Calu3 (cell line): ENCODE data around the gene EFCAB13. TPM values are rescaled to one million over a fixed set of nuclear protein-coding genes. Genes with fewer than 3 reads are reported as not detected.
"Not testable (repeated sequence)": the region's sequence is repeated elsewhere in the genome, so short reads cannot be mapped to it uniquely, and the experiment has no call there.

Experiments
- BruUV-seq: library from RNA; stranded (reverse); fragments of 400-500 nt; replicated peaks from 2 replicates; lab custom pipeline; 2021; lab: Mats Ljungman, UMichigan
- CTCF ChIA-PET: fragments of 300-600 bp; sonication (Branson Sonifier 250); formaldehyde crosslinking; loops from one replicate; lab custom pipeline; 2022; ENCODE audit warnings: antibody characterized with exemption; lab: Charles Lee
- DNase-seq: peaks from one replicate; pipeline ENCODE4 v3.0.0; 2022
- H3K27ac Mint-ChIP-seq: one replicate; pipeline ENCODE4 v1.8.0; 2022; ENCODE audit warnings: mixed read lengths; ENCODE audit not compliant: unreplicated experiment
- H3K27me3 Mint-ChIP-seq: one replicate; pipeline ENCODE4 v1.8.0; 2022; ENCODE audit warnings: mixed read lengths; ENCODE audit not compliant: unreplicated experiment
- H3K36me3 Mint-ChIP-seq: one replicate; pipeline ENCODE4 v1.8.0; 2022; ENCODE audit warnings: mild to moderate bottlenecking, moderate library complexity, mixed read lengths; ENCODE audit not compliant: insufficient read depth, unreplicated experiment
- H3K4me1 Mint-ChIP-seq: one replicate; pipeline ENCODE4 v1.8.0; 2022; ENCODE audit warnings: mild to moderate bottlenecking, low read depth, mixed read lengths; ENCODE audit not compliant: unreplicated experiment
- H3K4me3 Mint-ChIP-seq: one replicate; pipeline ENCODE4 v1.8.0; 2022; ENCODE audit warnings: mild to moderate bottlenecking, low read depth, moderate library complexity, mixed read lengths; ENCODE audit not compliant: unreplicated experiment
- H3K9me3 Mint-ChIP-seq: one replicate; pipeline ENCODE4 v1.8.0; 2022; ENCODE audit warnings: low read depth, mixed read lengths; ENCODE audit not compliant: unreplicated experiment
- intact Hi-C: fragments of 100-400 bp; cut with micrococcal nuclease; formaldehyde crosslinking; loops from one replicate; pipeline ENCODE4 v1.10.0; 2022; ENCODE audit not compliant: unreplicated experiment
- total RNA-seq: library from RNA; stranded (reverse); gene quantifications from 2 replicates; pipeline ENCODE4 v1.2.3, GENCODE V29; 2022
- TF ChIP-seq, protein P1 (sequence below): fragments of 200-600 bp; IDR thresholded peaks from one replicate; pipeline ENCODE4 v1.8.0; 2022; ENCODE audit warnings: antibody characterized with exemption; ENCODE audit not compliant: unreplicated experiment

Gene EFCAB13
- total RNA-seq, 1 experiment from 2014 or later = 21.5 TPM

DNA sequence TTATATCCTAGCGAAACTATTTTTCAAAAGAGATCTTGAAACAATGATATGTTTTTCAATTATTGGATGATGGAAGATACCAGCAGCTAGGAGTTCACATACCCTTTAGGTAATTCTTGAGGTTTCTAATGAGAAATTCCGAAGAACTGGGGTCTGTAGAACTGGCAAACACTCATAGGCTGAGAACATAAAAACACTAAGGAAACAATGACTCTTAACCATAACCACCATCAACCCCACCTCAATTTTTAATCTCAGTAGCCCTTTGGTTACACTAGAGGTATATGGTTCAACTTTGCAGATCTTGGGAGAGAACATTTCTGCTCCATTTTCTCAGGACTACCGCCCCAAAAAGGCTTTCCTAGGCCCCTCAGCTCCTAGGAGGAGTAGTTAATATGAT, 141.4 kb downstream of the EFCAB13 start:
- Mint-ChIP-seq H3K4me3 (no peak overlapping the region), H3K36me3 (no peaks in the 10 kb centered on the region), H3K4me1 (no peaks in the 10 kb centered on the region), H3K27ac (no peak overlapping the region), H3K27me3 (no peaks in the 10 kb centered on the region), H3K9me3 (no peaks in the 10 kb centered on the region)
- DNase-seq = no peak
- BruUV-seq = no TSS peak
- CTCF ChIA-PET = interaction anchor here (0.6 kb wide), 1 partner anchor 62 kb away, joined by 3 read pairs; no protein-coding TSS in a partner anchor
- TF ChIP-seq, protein P1, sequence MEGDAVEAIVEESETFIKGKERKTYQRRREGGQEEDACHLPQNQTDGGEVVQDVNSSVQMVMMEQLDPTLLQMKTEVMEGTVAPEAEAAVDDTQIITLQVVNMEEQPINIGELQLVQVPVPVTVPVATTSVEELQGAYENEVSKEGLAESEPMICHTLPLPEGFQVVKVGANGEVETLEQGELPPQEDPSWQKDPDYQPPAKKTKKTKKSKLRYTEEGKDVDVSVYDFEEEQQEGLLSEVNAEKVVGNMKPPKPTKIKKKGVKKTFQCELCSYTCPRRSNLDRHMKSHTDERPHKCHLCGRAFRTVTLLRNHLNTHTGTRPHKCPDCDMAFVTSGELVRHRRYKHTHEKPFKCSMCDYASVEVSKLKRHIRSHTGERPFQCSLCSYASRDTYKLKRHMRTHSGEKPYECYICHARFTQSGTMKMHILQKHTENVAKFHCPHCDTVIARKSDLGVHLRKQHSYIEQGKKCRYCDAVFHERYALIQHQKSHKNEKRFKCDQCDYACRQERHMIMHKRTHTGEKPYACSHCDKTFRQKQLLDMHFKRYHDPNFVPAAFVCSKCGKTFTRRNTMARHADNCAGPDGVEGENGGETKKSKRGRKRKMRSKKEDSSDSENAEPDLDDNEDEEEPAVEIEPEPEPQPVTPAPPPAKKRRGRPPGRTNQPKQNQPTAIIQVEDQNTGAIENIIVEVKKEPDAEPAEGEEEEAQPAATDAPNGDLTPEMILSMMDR = no peak
- intact Hi-C loops = no loop called here

DNA sequence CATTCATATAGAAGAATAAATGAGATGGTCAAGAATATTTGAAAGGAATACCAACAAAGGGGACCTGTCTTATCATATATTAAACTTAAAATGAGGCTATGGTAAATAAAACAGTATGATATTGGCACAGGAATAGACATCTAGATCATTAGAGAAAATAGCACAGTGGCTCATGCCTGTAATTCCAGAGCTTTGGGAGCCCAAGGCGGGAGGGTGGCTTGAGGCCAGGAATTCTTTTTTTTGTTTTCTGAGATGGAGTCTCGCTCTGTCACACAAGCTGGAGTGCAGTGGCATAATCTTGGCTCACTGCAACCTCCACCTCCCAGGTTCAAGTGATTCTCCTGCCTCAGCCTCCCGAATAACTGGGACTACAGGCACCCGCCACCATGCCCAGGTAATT, 143.2 kb downstream of the EFCAB13 start:
- H3K27me3 Mint-ChIP-seq, H3K36me3 Mint-ChIP-seq, H3K9me3 Mint-ChIP-seq, H3K4me1 Mint-ChIP-seq, intact Hi-C loops, DNase-seq, CTCF ChIA-PET, H3K4me3 Mint-ChIP-seq, BruUV-seq, H3K27ac Mint-ChIP-seq: not testable (repeated sequence)

DNA sequence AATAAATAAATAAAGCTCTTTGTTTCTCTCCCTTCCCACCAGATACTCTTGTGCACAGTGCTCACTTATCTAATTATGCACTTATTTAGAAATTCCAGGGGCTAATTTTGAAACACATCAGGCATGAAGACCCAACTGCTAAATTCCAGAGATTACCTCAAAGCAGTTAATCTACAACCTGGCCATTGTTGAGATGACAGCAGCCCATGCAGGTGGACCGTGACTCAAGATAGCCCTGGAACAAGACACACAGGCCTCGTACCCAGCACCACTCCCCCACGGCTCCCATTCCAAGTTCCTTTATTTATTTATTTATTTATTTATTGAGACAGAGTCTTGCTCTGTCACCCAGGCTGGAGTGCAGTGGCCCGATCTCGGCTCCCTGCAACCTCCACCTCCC, 147.1 kb downstream of the EFCAB13 start:
- H3K9me3 Mint-ChIP-seq = no peaks in the 10 kb centered on the region
- CTCF ChIA-PET = no interaction called here
- no TSS peak for BruUV-seq
- no peaks in the 10 kb centered on the region for H3K27me3 Mint-ChIP-seq
- no peak for DNase-seq
- no peak overlapping the region for H3K4me3 Mint-ChIP-seq
- H3K36me3 Mint-ChIP-seq = peaks cover 10% of the 10 kb centered on the region
- H3K4me1 Mint-ChIP-seq = no peaks in the 10 kb centered on the region
- intact Hi-C loops = no loop called here
- H3K27ac Mint-ChIP-seq = no peak overlapping the region
- TF ChIP-seq, protein P1 = no peak

DNA sequence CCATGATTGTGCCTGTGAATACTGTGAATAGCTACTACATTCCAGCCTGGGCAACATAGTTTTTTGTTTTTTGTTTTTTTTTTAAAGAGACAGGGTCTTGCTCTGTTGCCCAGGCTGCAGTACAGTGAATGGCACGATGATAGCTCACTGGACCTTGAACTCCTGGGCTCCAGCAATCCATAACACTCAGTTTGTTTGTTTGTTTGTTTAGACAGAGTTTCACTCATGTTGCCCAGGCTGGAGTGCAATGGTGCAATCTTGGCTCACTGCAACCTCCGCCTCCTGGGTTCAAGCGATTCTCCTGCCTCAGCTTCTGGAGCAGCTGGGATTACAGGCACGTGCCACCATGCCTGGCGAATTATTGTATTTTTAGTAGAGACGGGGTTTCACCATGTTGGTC, 148.3 kb downstream of the EFCAB13 start:
- DNase-seq, intact Hi-C loops, BruUV-seq, H3K27me3 Mint-ChIP-seq, H3K27ac Mint-ChIP-seq, H3K9me3 Mint-ChIP-seq, CTCF ChIA-PET, H3K4me1 Mint-ChIP-seq, H3K4me3 Mint-ChIP-seq: not testable (repeated sequence)
- H3K36me3 Mint-ChIP-seq = peaks cover 15% of the 10 kb centered on the region

Other genes with a start within 250 kb of the EFCAB13 start
- 132 and 133 TPM in 2 replicates for gene CDC27, start 134.7 kb upstream of the EFCAB13 start, total RNA-seq
- gene MYL4, start 114.6 kb upstream of the EFCAB13 start, total RNA-seq = not detected in 2 replicates
- gene ITGB3, start 70.1 kb upstream of the EFCAB13 start, total RNA-seq = 0.68 TPM in 1 of 2 replicates, not detected in the other
- gene NPEPPS, start 207.2 kb downstream of the EFCAB13 start, total RNA-seq = 331 and 342 TPM in 2 replicates